Memory B cell (primary cell): ENCODE measurements around the gene PTPRN2.
"Not testable (repeated sequence)": the region's sequence is repeated elsewhere in the genome, so short reads cannot be mapped to it uniquely, and the experiment has no call there.

ENCODE experiments used
- ATAC-seq: fragments of 150-1000 bp; cut with Tn5 transposase; 2 replicates; pipeline ENCODE4 v1.10.0; 2021; ENCODE audit warnings: low read depth, mild to moderate bottlenecking, moderate library complexity
- DNase-seq, 2 donors: peaks; one replicate each; pipeline ENCODE4 v3.0.0; 2022; ENCODE audit warnings: low spot score in 2 of 2
- H3K27ac Mint-ChIP-seq: one replicate; pipeline ENCODE4 v1.8.0; 2022; ENCODE audit warnings: mild to moderate bottlenecking, moderate library complexity, mixed read lengths
- H3K27me3 Mint-ChIP-seq: one replicate; pipeline ENCODE4 v1.8.0; 2022; ENCODE audit warnings: mixed read lengths
- H3K36me3 Mint-ChIP-seq: one replicate; pipeline ENCODE4 v1.8.0; 2022; ENCODE audit warnings: mild to moderate bottlenecking, mixed read lengths
- H3K4me1 Mint-ChIP-seq: one replicate; pipeline ENCODE4 v1.8.0; 2022; ENCODE audit warnings: mixed read lengths
- H3K4me3 Mint-ChIP-seq: one replicate; pipeline ENCODE4 v1.8.0; 2022; ENCODE audit warnings: mild to moderate bottlenecking, moderate library complexity, mixed read lengths
- H3K9me3 Mint-ChIP-seq: one replicate; pipeline ENCODE4 v1.8.0; 2022; ENCODE audit warnings: mixed read lengths

The PTPRN2 gene

GRCh38 chr7:157946398-157947060, 641.1 kb downstream of the PTPRN2 start:
- no peaks in the 10 kb centered on the region for H3K4me1 Mint-ChIP-seq
- ATAC-seq, result no peak
- peaks cover 7% of the 10 kb centered on the region for H3K9me3 Mint-ChIP-seq
- H3K36me3 Mint-ChIP-seq, result no peaks in the 10 kb centered on the region
- H3K27me3 Mint-ChIP-seq, result no peaks in the 10 kb centered on the region
- H3K27ac Mint-ChIP-seq, result no peak overlapping the region
- DNase-seq, result no peak
- H3K4me3 Mint-ChIP-seq, result no peak overlapping the region

- no peaks in the 10 kb centered on the region for H3K27me3 Mint-ChIP-seq
- peaks cover 12% of the 10 kb centered on the region for H3K9me3 Mint-ChIP-seq
- no peak overlapping the region for H3K27ac Mint-ChIP-seq
- ATAC-seq (no peak), DNase-seq (no peak)
- no peak overlapping the region for H3K4me3 Mint-ChIP-seq
- no peaks in the 10 kb centered on the region for H3K4me1 Mint-ChIP-seq
- no peaks in the 10 kb centered on the region for H3K36me3 Mint-ChIP-seq
Measured at GRCh38 chr7:157945401-157945800, 642.2 kb downstream of the PTPRN2 start.

- no peak overlapping the region for H3K27ac Mint-ChIP-seq
- no peaks in the 10 kb centered on the region for H3K27me3 Mint-ChIP-seq
- H3K9me3 Mint-ChIP-seq, result peaks cover 11% of the 10 kb centered on the region
- DNase-seq (no peak), ATAC-seq (no peak)
- no peak overlapping the region for H3K4me3 Mint-ChIP-seq
- no peaks in the 10 kb centered on the region for H3K36me3 Mint-ChIP-seq
- no peaks in the 10 kb centered on the region for H3K4me1 Mint-ChIP-seq
Measured at GRCh38 chr7:157944734-157945291, 642.8 kb downstream of the PTPRN2 start.

- H3K36me3 Mint-ChIP-seq, result no peaks in the 10 kb centered on the region
- H3K4me1 Mint-ChIP-seq, result no peaks in the 10 kb centered on the region
- H3K27ac Mint-ChIP-seq, result no peak overlapping the region
- H3K9me3 Mint-ChIP-seq, result peaks cover 11% of the 10 kb centered on the region
- no peaks in the 10 kb centered on the region for H3K27me3 Mint-ChIP-seq
- no peak for ATAC-seq
- H3K4me3 Mint-ChIP-seq, result no peak overlapping the region
- no peak for DNase-seq
Measured at GRCh38 chr7:157944051-157944450, 643.6 kb downstream of the PTPRN2 start.

GRCh38 chr7:157943561-157943960, 644.1 kb downstream of the PTPRN2 start:
- no peak for DNase-seq

GRCh38 chr7:157941210-157941609, 646.4 kb downstream of the PTPRN2 start:
- no peak overlapping the region for H3K27ac Mint-ChIP-seq
- H3K36me3 Mint-ChIP-seq, result no peaks in the 10 kb centered on the region
- H3K9me3 Mint-ChIP-seq, result peaks cover 10% of the 10 kb centered on the region
- peaks cover 2% of the 10 kb centered on the region for H3K27me3 Mint-ChIP-seq
- no peaks in the 10 kb centered on the region for H3K4me1 Mint-ChIP-seq
- ATAC-seq (no peak), DNase-seq (no peak)
- H3K4me3 Mint-ChIP-seq, result no peak overlapping the region

More at GRCh38 chr7:157943561-157943960, 644.1 kb downstream of the PTPRN2 start:
- Mint-ChIP-seq H3K4me1 (no peaks in the 10 kb centered on the region), H3K36me3 (no peaks in the 10 kb centered on the region), H3K27me3 (peaks cover 2% of the 10 kb centered on the region), H3K4me3 (no peak overlapping the region), H3K27ac (no peak overlapping the region), H3K9me3 (peaks cover 11% of the 10 kb centered on the region)
- ATAC-seq, result no peak

GRCh38 chr7:157940497-157940896, 647.1 kb downstream of the PTPRN2 start:
- DNase-seq, result no peak
- Mint-ChIP-seq H3K9me3 (peaks cover 10% of the 10 kb centered on the region), H3K27me3 (peaks cover 2% of the 10 kb centered on the region), H3K36me3 (no peaks in the 10 kb centered on the region), H3K4me3 (no peak overlapping the region), H3K4me1 (no peaks in the 10 kb centered on the region), H3K27ac (no peak overlapping the region)
- no peak for ATAC-seq

GRCh38 chr7:157938211-157938610, 649.4 kb downstream of the PTPRN2 start:
- DNase-seq, result no peak
- H3K9me3 Mint-ChIP-seq, result peaks cover 11% of the 10 kb centered on the region
- no peaks in the 10 kb centered on the region for H3K36me3 Mint-ChIP-seq
- peaks cover 2% of the 10 kb centered on the region for H3K27me3 Mint-ChIP-seq
- ATAC-seq, result no peak
- H3K4me3 Mint-ChIP-seq, result no peak overlapping the region
- H3K27ac Mint-ChIP-seq, result no peak overlapping the region
- H3K4me1 Mint-ChIP-seq, result no peaks in the 10 kb centered on the region

- Mint-ChIP-seq H3K27me3 (peaks cover 2% of the 10 kb centered on the region), H3K36me3 (no peaks in the 10 kb centered on the region), H3K4me1 (no peaks in the 10 kb centered on the region), H3K4me3 (no peak overlapping the region), H3K9me3 (peaks cover 16% of the 10 kb centered on the region), H3K27ac (no peak overlapping the region)
- no peak for ATAC-seq
- no peak for DNase-seq
Measured at GRCh38 chr7:157937406-157937805, 650.2 kb downstream of the PTPRN2 start.

GRCh38 chr7:157936976-157937375, 650.6 kb downstream of the PTPRN2 start:
- no peaks in the 10 kb centered on the region for H3K36me3 Mint-ChIP-seq
- ATAC-seq (no peak), DNase-seq (no peak)
- peaks cover 2% of the 10 kb centered on the region for H3K27me3 Mint-ChIP-seq
- H3K27ac Mint-ChIP-seq, result no peak overlapping the region
- H3K4me1 Mint-ChIP-seq, result no peaks in the 10 kb centered on the region
- H3K9me3 Mint-ChIP-seq, result peaks cover 18% of the 10 kb centered on the region
- no peak overlapping the region for H3K4me3 Mint-ChIP-seq

- not testable (repeated sequence) for H3K27me3 Mint-ChIP-seq, H3K27ac Mint-ChIP-seq, ATAC-seq, DNase-seq, H3K4me1 Mint-ChIP-seq, H3K36me3 Mint-ChIP-seq, H3K4me3 Mint-ChIP-seq
- H3K9me3 Mint-ChIP-seq, result peaks cover 14% of the 10 kb centered on the region
Measured at GRCh38 chr7:157935721-157936120, 651.9 kb downstream of the PTPRN2 start.

GRCh38 chr7:157933219-157934155, 654.1 kb downstream of the PTPRN2 start:
- H3K27me3 Mint-ChIP-seq, H3K4me1 Mint-ChIP-seq, ATAC-seq, DNase-seq, H3K27ac Mint-ChIP-seq, H3K36me3 Mint-ChIP-seq, H3K4me3 Mint-ChIP-seq: not testable (repeated sequence)
- H3K9me3 Mint-ChIP-seq, result peaks cover 11% of the 10 kb centered on the region

- Mint-ChIP-seq H3K27ac (no peak overlapping the region), H3K36me3 (no peaks in the 10 kb centered on the region), H3K27me3 (peaks cover 2% of the 10 kb centered on the region), H3K4me3 (no peak overlapping the region), H3K9me3 (peaks cover 11% of the 10 kb centered on the region), H3K4me1 (no peaks in the 10 kb centered on the region)
- no peak for DNase-seq
- ATAC-seq, result no peak
Measured at GRCh38 chr7:157932498-157933218, 655.0 kb downstream of the PTPRN2 start.
